Keratinocyte (primary cell): ENCODE measurements around the gene SEC31A. TPM values are rescaled to one million over a fixed set of nuclear protein-coding genes. Genes with fewer than 3 reads are reported as not detected.

Source experiments
- DNase-seq: peaks from one replicate; pipeline ENCODE4 v3.0.0-alpha.2; 2011; ENCODE audit warnings: low read depth, missing footprints, low spot score
- FAIRE-seq: peaks from 2 replicates; lab custom pipeline; 2011; peaks lifted over from hg19 to GRCh38; lab: Jason Lieb, UNC
- H2AFZ ChIP-seq: 2 replicates; pipeline ENCODE4 v1.6.0; 2012; ENCODE audit warnings: low read length, control low read depth, inconsistent platforms; ENCODE audit not compliant: control insufficient read depth
- H3K27ac ChIP-seq: 2 replicates; pipeline ENCODE4 v1.5.1; 2011; ENCODE audit warnings: low read length; ENCODE audit not compliant: control insufficient read depth, insufficient read depth
- H3K27me3 ChIP-seq: 3 replicates; pipeline ENCODE4 v1.6.0; 2011; ENCODE audit warnings: low read length; ENCODE audit not compliant: control insufficient read depth, insufficient read depth; ENCODE audit errors: extremely low read depth
- H3K36me3 ChIP-seq, 2 experiments: 2 replicates in 1 of 2; 3 replicates in 1 of 2; pipeline ENCODE4 v1.5.1; 2011; ENCODE audit warnings: low read length in 2 of 2, mild to moderate bottlenecking in 1 of 2; ENCODE audit not compliant: control insufficient read depth in 2 of 2, insufficient read depth in 2 of 2; ENCODE audit errors: extremely low read depth in 1 of 2
- H3K4me1 ChIP-seq: 3 replicates; pipeline ENCODE4 v1.5.1; 2011; ENCODE audit warnings: low read length; ENCODE audit not compliant: control insufficient read depth, insufficient read depth; ENCODE audit errors: extremely low read depth
- H3K4me2 ChIP-seq: 3 replicates; pipeline ENCODE4 v1.6.0; 2011; ENCODE audit warnings: low read depth, low read length; ENCODE audit not compliant: control insufficient read depth, insufficient read depth; ENCODE audit errors: extremely low read depth
- H3K4me3 ChIP-seq, 3 experiments: fragments of 200-600 bp in 1 of 3; sonication (generic) in 1 of 3; 2 replicates in 2 of 3; 3 replicates in 1 of 3; pipeline ENCODE4 v1.5.1; 2011 to 2016; ENCODE audit warnings: low read length in 3 of 3, mild to moderate bottlenecking in 3 of 3, control low read depth in 2 of 3, inconsistent platforms in 1 of 3, low read depth in 1 of 3, mixed read lengths in 1 of 3, mixed run types in 1 of 3, moderate library complexity in 1 of 3; ENCODE audit not compliant: control insufficient read depth in 2 of 3, insufficient read depth in 2 of 3; ENCODE audit errors: extremely low read depth in 1 of 3
- H3K79me2 ChIP-seq: 2 replicates; pipeline ENCODE4 v1.6.0; 2012; ENCODE audit warnings: low read length; ENCODE audit not compliant: control insufficient read depth, insufficient read depth
- H3K9ac ChIP-seq: 3 replicates; pipeline ENCODE4 v1.6.0; 2011; ENCODE audit warnings: low read length; ENCODE audit not compliant: control insufficient read depth, insufficient read depth; ENCODE audit errors: extremely low read depth
- H3K9me1 ChIP-seq: 3 replicates; pipeline ENCODE4 v1.6.0; 2011; ENCODE audit warnings: low read length; ENCODE audit not compliant: control insufficient read depth, insufficient read depth; ENCODE audit errors: extremely low read depth
- H3K9me3 ChIP-seq: 2 replicates; pipeline ENCODE4 v1.5.1; 2012; ENCODE audit warnings: low read depth, low read length; ENCODE audit not compliant: control insufficient read depth
- H4K20me1 ChIP-seq: 3 replicates; pipeline ENCODE4 v1.6.0; 2011; ENCODE audit warnings: low read length; ENCODE audit not compliant: control insufficient read depth, insufficient read depth; ENCODE audit errors: extremely low read depth
- CTCF ChIP-seq, 3 experiments: IDR thresholded peaks in 1 of 3; conservative IDR thresholded peaks in 1 of 3; optimal IDR thresholded peaks in 1 of 3; 2 replicates in 2 of 3; 3 replicates in 1 of 3; pipeline versions ENCODE3 to v1.5.1; 2011; ENCODE audit warnings: low read length in 3 of 3, mild to moderate bottlenecking in 3 of 3, moderate library complexity in 2 of 3, control low read depth in 1 of 3, inconsistent platforms in 1 of 3; ENCODE audit not compliant: insufficient read depth in 2 of 3; ENCODE audit errors: extremely low read depth in 1 of 3
- dilution Hi-C: fragments of 300-500 bp; cut with MboI; formaldehyde crosslinking; loops from one replicate; pipeline ENCODE4 v1.7.0; 2020; ENCODE audit warnings: low sequenced_read_pairs; ENCODE audit not compliant: extremely low pct_ligation_motif_present
- polyA plus RNA-seq, 5 experiments: library from polyadenylated mRNA; depleted of rRNA in 3 of 5; stranded (reverse) in 3 of 5; stranded (forward) in 1 of 5; unstranded in 1 of 5; fragments of >200 nt; gene quantifications; 1 replicate in 1 of 5; 2 replicates in 3 of 5; 3 replicates in 1 of 5; pipeline versions ENCODE4 v1.2.1 to v1.2.3, GENCODE V29; 2011 to 2012; ENCODE audit warnings: missing spikeins in 2 of 5, low read depth in 1 of 5, low replicate concordance in 1 of 5

Gene SEC31A
- polyA plus RNA-seq, 1 donor (not counting 4 experiments of a cell fraction or from before 2014, with no cell fraction given), result 192 TPM

GRCh38 chr4:82770607-82771006 is 120.3 kb downstream of the SEC31A start:
- no peak for TF ChIP-seq CTCF (optimal IDR thresholded peaks at IDR 0.05 in 1 of 3, IDR thresholded peaks at IDR 0.05 in 1 of 3, conservative IDR thresholded peaks at IDR 0.05 in 1 of 3; ENCODE audit: extremely low read depth in 1 of 3, insufficient read depth in 2 of 3, low read length in 3 of 3)
- dilution Hi-C loops, result no loop called here

More at GRCh38 chr4:82770607-82771006, 120.3 kb downstream of the SEC31A start:
- Histone ChIP-seq H4K20me1 (no peaks in the 10 kb centered on the region), H3K9ac (no peak overlapping the region), H3K9me3 (no peaks in the 10 kb centered on the region), H3K4me2 (no peak overlapping the region), H3K27me3 (no peaks in the 10 kb centered on the region), H3K79me2 (peaks cover 35% of the 10 kb centered on the region), H3K4me1 (no peaks in the 10 kb centered on the region), H3K9me1 (no peaks in the 10 kb centered on the region), H3K36me3 (peaks cover 0 to 3% of the 10 kb centered on the region in 2 experiments), H3K4me3 (no peak overlapping the region), H3K27ac (no peak overlapping the region), H2AFZ (no peak overlapping the region)
- no peak for DNase-seq
- FAIRE-seq, result no peak

Other genes starting within 250 kb of the SEC31A start
- 33.5 to 42.5 TPM (median 39.4 TPM) in 3 replicates for gene SCD5, start 92.4 kb downstream of the SEC31A start, polyA plus RNA-seq
- gene THAP9, start 9.6 kb upstream of the SEC31A start, polyA plus RNA-seq, result 1.2 to 1.9 TPM (median 1.2 TPM) in 3 replicates
- 5.9 to 8.1 TPM (median 7.0 TPM) in 3 replicates for gene LIN54, start 119.7 kb upstream of the SEC31A start, polyA plus RNA-seq
- gene COPS4, start 144.0 kb upstream of the SEC31A start, polyA plus RNA-seq, result 37.8 to 54.3 TPM (median 50.2 TPM) in 3 replicates
- gene PLAC8, start 223.6 kb upstream of the SEC31A start, polyA plus RNA-seq, result 0.61 to 1.5 TPM (median 1.3 TPM) in 3 replicates